ENCODE measurements around the gene VIP.

- TF ChIP-seq, protein P1, sequence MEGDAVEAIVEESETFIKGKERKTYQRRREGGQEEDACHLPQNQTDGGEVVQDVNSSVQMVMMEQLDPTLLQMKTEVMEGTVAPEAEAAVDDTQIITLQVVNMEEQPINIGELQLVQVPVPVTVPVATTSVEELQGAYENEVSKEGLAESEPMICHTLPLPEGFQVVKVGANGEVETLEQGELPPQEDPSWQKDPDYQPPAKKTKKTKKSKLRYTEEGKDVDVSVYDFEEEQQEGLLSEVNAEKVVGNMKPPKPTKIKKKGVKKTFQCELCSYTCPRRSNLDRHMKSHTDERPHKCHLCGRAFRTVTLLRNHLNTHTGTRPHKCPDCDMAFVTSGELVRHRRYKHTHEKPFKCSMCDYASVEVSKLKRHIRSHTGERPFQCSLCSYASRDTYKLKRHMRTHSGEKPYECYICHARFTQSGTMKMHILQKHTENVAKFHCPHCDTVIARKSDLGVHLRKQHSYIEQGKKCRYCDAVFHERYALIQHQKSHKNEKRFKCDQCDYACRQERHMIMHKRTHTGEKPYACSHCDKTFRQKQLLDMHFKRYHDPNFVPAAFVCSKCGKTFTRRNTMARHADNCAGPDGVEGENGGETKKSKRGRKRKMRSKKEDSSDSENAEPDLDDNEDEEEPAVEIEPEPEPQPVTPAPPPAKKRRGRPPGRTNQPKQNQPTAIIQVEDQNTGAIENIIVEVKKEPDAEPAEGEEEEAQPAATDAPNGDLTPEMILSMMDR (IDR thresholded peaks at IDR 0.05), result no peak
- TF ChIP-seq POLR2AphosphoS5 (IDR thresholded peaks at IDR 0.05) (no peak), POLR2A (IDR thresholded peaks at IDR 0.05) (no peak)
Measured at GRCh38 chr6:152701081-152701862, 49.3 kb upstream of the VIP start.
